Fibroblast of the aortic adventitia (primary cell): ENCODE data around the gene EHBP1L1. TPM values are rescaled to one million over a fixed set of nuclear protein-coding genes. Genes with fewer than 3 reads are reported as not detected.

Experiments used
- DNase-seq: peaks from one replicate; pipeline ENCODE4 v3.0.0-alpha.2; 2010; ENCODE audit warnings: low read depth
- H3K4me3 ChIP-seq: 2 replicates; pipeline ENCODE4 v1.5.1; 2011; ENCODE audit warnings: low read depth, mild to moderate bottlenecking, control low read depth, low read length, moderate library complexity
- total RNA-seq: library from RNA; depleted of rRNA; stranded (reverse); fragments of >200 nt; gene quantifications from 2 replicates; pipeline ENCODE4 v1.2.3, GENCODE V29; 2012; ENCODE audit warnings: low replicate concordance
- TF ChIP-seq, protein P1 (sequence below): IDR thresholded peaks from 2 replicates; pipeline ENCODE4 v1.5.1; 2011; ENCODE audit warnings: mild to moderate bottlenecking, low read length, control low read depth, inconsistent platforms; ENCODE audit not compliant: insufficient read depth

EHBP1L1 gene
- total RNA-seq, 1 donor, result 52.2 TPM

DNA sequence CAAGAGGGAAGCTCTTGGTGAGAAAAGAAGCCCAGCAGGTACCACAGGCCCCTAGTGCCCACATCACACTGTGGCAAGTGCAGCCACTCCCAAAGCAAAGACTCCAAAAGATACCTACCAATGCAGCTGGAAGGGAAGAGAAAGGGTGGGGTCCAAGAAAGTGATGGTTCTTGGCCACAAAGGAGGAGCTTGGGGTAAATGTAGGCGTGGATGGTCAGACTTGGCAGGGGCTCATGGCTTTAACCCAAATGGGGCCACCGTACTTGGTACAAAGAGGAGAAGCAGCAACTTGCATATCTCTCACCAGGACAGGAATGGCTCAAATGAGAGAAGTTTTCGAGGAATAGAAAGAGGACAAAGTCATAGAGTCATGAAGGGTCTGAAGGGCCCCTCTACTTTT lies 33.4 kb downstream of the EHBP1L1 start:
- TF ChIP-seq, protein P1, sequence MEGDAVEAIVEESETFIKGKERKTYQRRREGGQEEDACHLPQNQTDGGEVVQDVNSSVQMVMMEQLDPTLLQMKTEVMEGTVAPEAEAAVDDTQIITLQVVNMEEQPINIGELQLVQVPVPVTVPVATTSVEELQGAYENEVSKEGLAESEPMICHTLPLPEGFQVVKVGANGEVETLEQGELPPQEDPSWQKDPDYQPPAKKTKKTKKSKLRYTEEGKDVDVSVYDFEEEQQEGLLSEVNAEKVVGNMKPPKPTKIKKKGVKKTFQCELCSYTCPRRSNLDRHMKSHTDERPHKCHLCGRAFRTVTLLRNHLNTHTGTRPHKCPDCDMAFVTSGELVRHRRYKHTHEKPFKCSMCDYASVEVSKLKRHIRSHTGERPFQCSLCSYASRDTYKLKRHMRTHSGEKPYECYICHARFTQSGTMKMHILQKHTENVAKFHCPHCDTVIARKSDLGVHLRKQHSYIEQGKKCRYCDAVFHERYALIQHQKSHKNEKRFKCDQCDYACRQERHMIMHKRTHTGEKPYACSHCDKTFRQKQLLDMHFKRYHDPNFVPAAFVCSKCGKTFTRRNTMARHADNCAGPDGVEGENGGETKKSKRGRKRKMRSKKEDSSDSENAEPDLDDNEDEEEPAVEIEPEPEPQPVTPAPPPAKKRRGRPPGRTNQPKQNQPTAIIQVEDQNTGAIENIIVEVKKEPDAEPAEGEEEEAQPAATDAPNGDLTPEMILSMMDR, result no peak
- peak; percentile 77 for DNase-seq
- no peak overlapping the region for H3K4me3 ChIP-seq

DNA sequence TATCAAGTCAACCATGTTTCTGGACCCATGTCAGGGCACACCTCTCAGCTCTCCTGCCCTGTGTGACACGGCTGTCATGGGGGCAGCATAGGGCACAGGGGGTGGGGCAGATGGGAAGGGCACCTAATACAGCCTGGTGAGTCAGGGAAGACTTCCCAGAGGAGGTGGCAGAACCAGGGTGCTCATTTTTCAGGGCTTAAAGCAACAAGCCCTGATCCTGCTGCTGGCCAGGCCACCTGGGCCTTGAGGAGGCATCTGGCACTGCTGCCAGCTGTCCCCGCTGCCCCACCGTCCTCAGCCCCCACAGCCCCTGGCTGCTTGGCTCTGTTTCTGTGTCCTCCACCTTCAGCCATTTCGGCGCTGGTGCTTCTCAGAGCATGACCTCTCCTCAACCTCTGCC lies 33.8 kb downstream of the EHBP1L1 start:
- H3K4me3 ChIP-seq, result no peak overlapping the region
- TF ChIP-seq, protein P1, result no peak
- DNase-seq, result no peak

DNA sequence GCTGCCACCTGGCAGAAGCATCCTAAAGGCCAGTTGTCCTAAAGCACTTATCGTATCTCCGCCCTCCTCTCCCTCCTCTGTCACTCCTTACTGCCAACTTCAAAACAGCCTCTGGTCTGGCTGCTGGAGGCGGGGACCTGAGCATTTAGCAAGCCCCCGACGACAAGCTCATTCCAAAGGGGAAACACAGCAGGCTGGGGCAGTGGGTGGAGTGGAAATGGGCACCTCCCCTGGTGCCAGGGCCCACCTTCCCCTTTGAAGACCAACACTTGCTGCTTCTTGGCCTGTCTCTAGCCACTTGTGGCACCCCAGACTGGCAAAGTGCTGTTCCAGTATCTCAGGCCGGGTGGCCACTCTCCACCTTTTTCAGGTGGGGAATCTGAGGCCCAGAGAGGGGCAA lies 34.6 kb downstream of the EHBP1L1 start:
- no peak for DNase-seq
- TF ChIP-seq, protein P1, result no peak
- no peak overlapping the region for H3K4me3 ChIP-seq

DNA sequence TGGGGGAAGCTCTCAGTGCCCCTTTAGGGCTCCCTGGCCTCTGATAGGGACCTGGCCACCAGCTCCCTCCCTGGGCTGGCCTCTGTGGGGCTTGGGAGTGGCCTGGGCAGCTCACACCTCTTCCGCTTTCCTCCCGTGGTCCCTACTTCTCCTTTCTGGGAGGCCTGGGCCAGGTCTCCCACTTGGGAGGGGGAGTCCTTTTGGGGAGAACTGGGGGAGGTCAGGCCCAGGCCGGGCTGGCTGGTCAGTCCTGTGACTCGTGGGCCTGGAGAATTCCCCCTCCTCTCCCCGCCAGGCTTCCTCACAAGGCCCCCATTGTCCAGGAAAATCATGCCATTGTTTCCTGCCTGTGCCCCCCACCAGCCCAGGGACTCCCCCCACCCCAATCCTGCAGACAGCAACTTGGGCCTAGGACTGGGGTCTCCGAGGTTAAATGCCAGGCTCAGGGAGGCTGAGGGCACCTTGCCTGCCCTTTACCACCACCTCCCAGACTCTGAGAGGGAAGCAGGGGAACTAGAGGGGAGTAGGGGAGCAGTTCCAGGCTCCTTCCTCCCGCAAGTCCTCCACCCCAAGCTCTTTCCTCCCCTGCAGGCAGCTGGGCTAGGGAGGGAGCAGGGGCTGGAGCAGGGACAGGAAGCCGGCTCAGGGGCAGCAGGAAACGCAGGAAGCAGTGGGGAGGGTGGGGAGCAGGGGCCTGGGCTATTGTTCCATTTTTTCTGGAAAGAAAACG lies 35.3 kb downstream of the EHBP1L1 start:
- TF ChIP-seq, protein P1, result no peak
- H3K4me3 ChIP-seq, result peak overlapping the region; percentile 95
- DNase-seq, result no peak

DNA sequence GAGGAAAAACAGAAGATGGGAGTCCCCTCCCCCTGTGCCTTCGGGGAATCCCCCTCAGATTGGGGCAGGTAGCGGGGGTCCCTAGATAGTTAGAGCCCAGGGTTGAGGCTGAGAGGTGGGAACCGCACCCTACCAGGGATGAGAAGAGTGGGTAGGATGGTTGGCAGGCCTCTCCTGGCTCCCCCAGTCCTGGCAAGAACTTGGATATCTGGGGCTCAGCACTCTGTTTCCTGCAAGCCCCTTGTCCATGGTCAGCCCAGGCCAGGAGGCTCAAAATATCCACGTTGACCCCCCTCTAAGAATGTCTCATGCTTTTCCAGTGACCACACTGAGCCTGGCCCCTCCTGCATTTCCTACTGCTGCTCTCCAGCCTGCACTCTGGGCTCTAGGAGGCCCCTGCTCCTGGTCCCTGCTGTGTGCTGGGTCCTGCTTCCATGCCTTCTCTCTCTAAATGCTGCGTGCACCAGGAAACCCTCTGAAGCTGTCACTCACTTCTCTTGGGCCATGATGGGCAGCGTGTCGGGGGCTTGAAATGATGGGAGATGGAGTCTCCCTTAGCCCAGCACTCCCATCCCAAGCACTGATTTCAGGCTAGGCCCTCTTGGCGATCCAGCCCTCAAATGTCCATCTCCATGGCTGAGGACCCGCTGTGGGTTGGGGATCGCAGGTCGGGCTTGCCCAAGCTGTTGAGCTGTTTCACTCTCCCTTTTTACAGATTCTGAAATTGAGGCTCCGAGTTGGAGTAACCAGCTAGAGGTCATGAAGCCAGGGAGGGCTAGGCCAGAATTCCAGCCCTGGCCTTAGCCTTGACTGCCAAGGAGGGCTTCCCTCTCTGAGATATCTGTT lies 36.1 kb downstream of the EHBP1L1 start:
- no peak for DNase-seq
- TF ChIP-seq, protein P1, result no peak
- H3K4me3 ChIP-seq, result peak overlapping the region; percentile 95

DNA sequence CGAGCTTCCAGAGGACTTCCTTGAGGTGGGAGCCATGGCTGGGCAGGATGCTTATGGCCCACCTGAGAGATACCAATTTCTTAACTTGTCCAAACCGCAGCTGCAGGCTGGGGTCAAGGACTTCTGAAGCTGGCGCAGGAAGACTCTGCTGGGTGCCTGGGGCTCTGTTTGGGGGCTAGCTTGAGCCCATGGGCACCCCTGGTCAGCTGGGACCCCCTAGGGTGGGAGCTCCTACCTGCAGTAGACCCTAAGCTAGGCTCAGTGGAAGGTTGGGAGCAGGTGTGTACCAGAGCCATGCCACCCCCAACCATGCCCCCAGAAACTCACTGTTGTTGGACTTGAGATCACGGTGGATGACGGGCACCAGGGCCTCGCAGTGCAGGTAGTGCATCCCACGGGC lies 36.8 kb downstream of the EHBP1L1 start:
- H3K4me3 ChIP-seq, result peak overlapping the region; percentile 95
- TF ChIP-seq, protein P1, result no peak

More for the DNA sequence above, 36.8 kb downstream of the EHBP1L1 start:
- no peak for DNase-seq
